PFSK-1 (cell line): ENCODE data around the gene G6PD.
A peak's percentile ranks its signal among the peaks of the same experiment; 100 is the strongest.
"Not testable (repeated sequence)": the region's sequence is repeated elsewhere in the genome, so short reads cannot be mapped to it uniquely, and the experiment has no call there.

Experiments used
- FOXP2 ChIP-seq: optimal IDR thresholded peaks from 2 replicates; pipeline ENCODE3; 2011; ENCODE audit warnings: borderline replicate concordance, control low read depth, inconsistent platforms; ENCODE audit not compliant: insufficient read depth; ENCODE audit errors: extremely low read length, extremely low read depth
- POLR2AphosphoS5 ChIP-seq: IDR thresholded peaks from 2 replicates; pipeline ENCODE4 v1.6.1; 2012; ENCODE audit warnings: low read depth, mild to moderate bottlenecking, control low read depth, low read length, moderate library complexity
- SIN3A ChIP-seq: IDR thresholded peaks from 2 replicates; pipeline ENCODE4 v1.6.1; 2012; ENCODE audit warnings: mild to moderate bottlenecking, low read length, moderate library complexity, borderline replicate concordance; ENCODE audit not compliant: insufficient read depth
- TAF1 ChIP-seq: IDR thresholded peaks from 2 replicates; pipeline ENCODE4 v1.6.1; 2012; ENCODE audit warnings: low read length, control low read depth, borderline replicate concordance; ENCODE audit not compliant: insufficient read depth
- TF ChIP-seq, protein P1 (sequence below), 2 experiments: IDR thresholded peaks; 2 replicates each; pipeline versions ENCODE4 v1.6.1 to v1.8.0; 2011 to 2012; ENCODE audit warnings: low read depth in 2 of 2, low read length in 2 of 2, control low read depth in 1 of 2, inconsistent platforms in 1 of 2, mild to moderate bottlenecking in 1 of 2, moderate library complexity in 1 of 2; ENCODE audit not compliant: insufficient read depth in 1 of 2

G6PD gene

GRCh38 chrX:154584585-154585183 is 38.0 kb upstream of the G6PD start, which contains the start of gene CTAG1A:
TSS of gene CTAG1A (plus strand) at chrX:154585133. CDS start at chrX:154585207, 74 bp downstream.
- TF ChIP-seq, protein P1, sequence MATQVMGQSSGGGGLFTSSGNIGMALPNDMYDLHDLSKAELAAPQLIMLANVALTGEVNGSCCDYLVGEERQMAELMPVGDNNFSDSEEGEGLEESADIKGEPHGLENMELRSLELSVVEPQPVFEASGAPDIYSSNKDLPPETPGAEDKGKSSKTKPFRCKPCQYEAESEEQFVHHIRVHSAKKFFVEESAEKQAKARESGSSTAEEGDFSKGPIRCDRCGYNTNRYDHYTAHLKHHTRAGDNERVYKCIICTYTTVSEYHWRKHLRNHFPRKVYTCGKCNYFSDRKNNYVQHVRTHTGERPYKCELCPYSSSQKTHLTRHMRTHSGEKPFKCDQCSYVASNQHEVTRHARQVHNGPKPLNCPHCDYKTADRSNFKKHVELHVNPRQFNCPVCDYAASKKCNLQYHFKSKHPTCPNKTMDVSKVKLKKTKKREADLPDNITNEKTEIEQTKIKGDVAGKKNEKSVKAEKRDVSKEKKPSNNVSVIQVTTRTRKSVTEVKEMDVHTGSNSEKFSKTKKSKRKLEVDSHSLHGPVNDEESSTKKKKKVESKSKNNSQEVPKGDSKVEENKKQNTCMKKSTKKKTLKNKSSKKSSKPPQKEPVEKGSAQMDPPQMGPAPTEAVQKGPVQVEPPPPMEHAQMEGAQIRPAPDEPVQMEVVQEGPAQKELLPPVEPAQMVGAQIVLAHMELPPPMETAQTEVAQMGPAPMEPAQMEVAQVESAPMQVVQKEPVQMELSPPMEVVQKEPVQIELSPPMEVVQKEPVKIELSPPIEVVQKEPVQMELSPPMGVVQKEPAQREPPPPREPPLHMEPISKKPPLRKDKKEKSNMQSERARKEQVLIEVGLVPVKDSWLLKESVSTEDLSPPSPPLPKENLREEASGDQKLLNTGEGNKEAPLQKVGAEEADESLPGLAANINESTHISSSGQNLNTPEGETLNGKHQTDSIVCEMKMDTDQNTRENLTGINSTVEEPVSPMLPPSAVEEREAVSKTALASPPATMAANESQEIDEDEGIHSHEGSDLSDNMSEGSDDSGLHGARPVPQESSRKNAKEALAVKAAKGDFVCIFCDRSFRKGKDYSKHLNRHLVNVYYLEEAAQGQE (IDR thresholded peaks at IDR 0.05; ENCODE audit: insufficient read depth in 1 of 2, low read depth in 2 of 2, low read length in 2 of 2): not testable (repeated sequence)
- not testable (repeated sequence) for TF ChIP-seq FOXP2, SIN3A

- TF ChIP-seq SIN3A (no peak), FOXP2 (no peak), POLR2AphosphoS5 (no peak), TAF1 (no peak)
- TF ChIP-seq, protein P1 (IDR thresholded peaks at IDR 0.05; ENCODE audit: insufficient read depth in 1 of 2, low read depth in 2 of 2, low read length in 2 of 2): no peak
Measured at GRCh38 chrX:154549766-154550165, 3.1 kb upstream of the G6PD start.

DNA sequence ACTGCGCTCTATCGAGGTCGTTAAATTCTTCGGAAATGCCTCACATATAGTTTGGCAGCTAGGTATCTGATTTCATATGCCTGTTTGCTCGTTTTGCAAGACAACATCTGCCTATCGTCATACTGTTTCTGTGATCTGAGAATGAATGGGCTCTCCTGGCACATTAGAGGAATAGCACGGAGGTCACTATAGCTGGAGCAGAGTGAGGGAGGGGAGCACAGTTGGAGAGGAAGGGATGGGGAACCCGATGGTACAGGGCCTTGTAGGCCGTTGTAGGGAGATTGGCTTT is 1.3 kb upstream of the G6PD start:
- TF ChIP-seq FOXP2 (no peak), SIN3A (no peak), TAF1 (no peak), POLR2AphosphoS5 (no peak)
- TF ChIP-seq, protein P1 (IDR thresholded peaks at IDR 0.05; ENCODE audit: insufficient read depth in 1 of 2, low read depth in 2 of 2, low read length in 2 of 2): no peak

DNA sequence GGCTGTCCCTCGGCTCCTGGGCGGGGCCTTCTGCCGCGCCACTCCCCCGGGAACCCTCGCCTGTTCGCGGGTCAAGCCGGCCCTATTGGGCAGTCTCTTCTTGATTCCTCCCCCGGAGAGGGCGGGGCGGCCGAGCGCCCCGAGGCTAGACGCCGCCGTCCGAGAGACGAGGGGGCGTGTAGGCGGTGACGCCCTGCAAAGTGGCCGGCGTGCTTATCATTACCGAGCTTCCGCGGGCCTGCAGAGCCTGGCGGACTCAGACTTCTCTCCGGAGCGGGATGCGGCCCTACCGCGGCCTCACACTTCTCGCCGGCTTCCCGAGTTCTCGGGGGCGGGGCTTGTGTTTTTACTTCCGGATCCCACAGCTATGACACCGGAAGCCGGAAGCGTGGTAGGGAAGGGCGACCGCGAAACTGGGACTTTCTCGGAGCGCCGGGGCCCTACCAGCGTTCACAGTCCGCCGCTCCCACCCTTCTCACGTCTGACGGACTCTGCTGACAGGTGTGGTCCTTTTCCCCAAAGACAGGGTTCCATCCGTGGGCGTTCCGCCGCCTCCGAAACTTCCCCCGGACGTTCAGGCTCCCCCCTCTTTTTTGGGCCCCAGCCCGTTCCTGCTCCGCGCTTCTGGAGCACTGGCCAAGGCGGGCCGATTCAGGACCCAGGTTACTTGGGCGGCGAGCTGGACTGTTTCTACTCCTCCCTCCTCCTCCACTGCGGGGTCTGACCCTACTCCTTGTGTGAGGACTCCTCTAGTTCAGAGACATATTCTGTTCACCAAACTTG is 790 bp upstream of the G6PD start, which contains the start of gene IKBKG:
IKBKG (plus strand) TSS at position 376 of the 783 bp plus-strand sequence. CDS start 4,383 bp downstream, outside the sequence.
- TF ChIP-seq SIN3A (peak; percentile 82; the same call in 1 of the 2 replicates), TAF1 (peak; percentile 60; the same call in 1 of the 2 replicates), POLR2AphosphoS5 (peak; percentile 62), FOXP2 (no peak)
- TF ChIP-seq, protein P1 (IDR thresholded peaks at IDR 0.05; ENCODE audit: insufficient read depth in 1 of 2, low read depth in 2 of 2, low read length in 2 of 2): 0 out of 4 replicates have a peak, but pooled peaks of 1 of the 2 experiments have one; percentile 22
